Breast epithelium (tissue), 3 donors: ENCODE results near the gene ECT2.

ENCODE experiments used
- CTCF ChIP-seq, 3 donors: fragments of 450-650 bp; IDR thresholded peaks; one replicate each; pipeline ENCODE4 v1.5.1; 2016 to 2017; ENCODE audit warnings: antibody characterized with exemption in 3 of 3, mild to moderate bottlenecking in 3 of 3, moderate library complexity in 3 of 3
- POLR2A ChIP-seq: fragments of 450-650 bp; IDR thresholded peaks from one replicate; pipeline ENCODE4 v1.6.1; 2016; ENCODE audit warnings: antibody characterized with exemption, mild to moderate bottlenecking, moderate library complexity
- POLR2AphosphoS5 ChIP-seq, 3 donors: sonication (generic); formaldehyde crosslinking; IDR thresholded peaks; one replicate each; pipeline ENCODE4 v1.6.1; 2017; ENCODE audit warnings: antibody characterized with exemption in 3 of 3

DNA sequence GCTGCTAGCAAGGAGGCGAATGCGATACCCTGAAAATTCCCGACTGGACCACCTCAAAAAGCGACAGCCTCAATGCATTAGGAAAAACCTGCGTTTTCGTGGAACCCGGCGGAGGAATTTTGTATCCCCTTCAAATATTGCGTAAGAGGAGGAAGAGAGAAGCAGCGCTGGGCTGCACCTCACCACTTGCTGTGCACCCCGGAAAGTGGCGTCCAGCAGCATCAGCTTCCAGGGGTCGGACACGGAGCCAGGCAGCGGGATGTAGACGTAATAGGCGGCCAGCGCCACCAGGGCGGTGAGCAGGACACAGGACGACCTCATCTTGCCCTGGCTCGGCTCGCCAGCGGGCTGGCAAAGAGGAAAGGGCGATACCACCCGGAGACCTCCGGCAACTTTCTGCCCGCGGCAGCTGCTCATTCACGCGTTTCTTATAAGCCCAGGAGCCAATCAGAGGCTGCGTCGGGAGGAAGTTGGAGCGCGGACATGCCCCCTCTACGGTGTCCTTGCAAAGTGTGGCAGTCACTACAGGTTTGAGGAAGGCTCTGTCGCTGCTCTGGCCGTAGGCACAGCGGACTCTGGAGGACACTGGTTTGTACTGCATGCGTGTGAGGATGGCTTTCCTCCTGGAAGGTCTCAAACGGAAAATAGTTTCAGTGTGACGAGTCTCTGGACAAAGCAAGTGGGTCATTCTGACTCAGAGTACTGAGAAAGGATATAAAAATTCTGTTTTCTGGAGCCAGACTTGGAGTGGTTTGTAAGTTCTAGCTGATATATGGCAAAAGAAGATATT is 39.7 kb upstream of the ECT2 start, which contains the start of gene NCEH1:
- peak; percentile 45 to 86 (median 83) for TF ChIP-seq CTCF (IDR thresholded peaks at IDR 0.05)
- peak; percentile 45 for TF ChIP-seq POLR2A
- peak; percentile 55 to 72 (median 71) for TF ChIP-seq POLR2AphosphoS5 (IDR thresholded peaks at IDR 0.05)
